Suprapubic skin (tissue), 4 donors: ENCODE data around the gene ROPN1.
"Not testable (repeated sequence)": the region's sequence is repeated elsewhere in the genome, so short reads cannot be mapped to it uniquely, and the experiment has no call there.

Experiments
- CTCF ChIP-seq, 2 donors: fragments of 200-600 bp in 1 of 2; fragments of 450-650 bp in 1 of 2; sonication (generic) in 1 of 2; IDR thresholded peaks; one replicate each; pipeline ENCODE4 v1.5.1; 2016 to 2019; ENCODE audit warnings: antibody characterized with exemption in 2 of 2, mild to moderate bottlenecking in 1 of 2, moderate library complexity in 1 of 2
- EP300 ChIP-seq: sonication (generic); formaldehyde crosslinking; IDR thresholded peaks from one replicate; pipeline ENCODE4 v1.6.1; 2017; ENCODE audit warnings: antibody characterized with exemption
- POLR2A ChIP-seq, 2 donors: fragments of 450-650 bp; IDR thresholded peaks; one replicate each; pipeline ENCODE4 v1.6.1; 2017; ENCODE audit warnings: antibody characterized with exemption in 2 of 2, mild to moderate bottlenecking in 2 of 2, moderate library complexity in 2 of 2
- POLR2AphosphoS5 ChIP-seq, 3 donors: sonication (generic); formaldehyde crosslinking; IDR thresholded peaks; one replicate each; pipeline ENCODE4 v1.6.1; 2017; ENCODE audit warnings: antibody characterized with exemption in 3 of 3

- TF ChIP-seq CTCF (IDR thresholded peaks at IDR 0.05); POLR2A (IDR thresholded peaks at IDR 0.05); POLR2AphosphoS5 (IDR thresholded peaks at IDR 0.05); EP300: not testable (repeated sequence)
These were observed 10.6 kb downstream of the ROPN1 start for GRCh38 chr3:123981317-123981716.
